ENCODE measurements around the gene MINDY3. TPM values are rescaled to one million over a fixed set of nuclear protein-coding genes. Genes with fewer than 3 reads are reported as not detected.

Gene MINDY3
- total RNA-seq, 2 donors from 2014 or later: 32.4 to 47.8 TPM

DNA sequence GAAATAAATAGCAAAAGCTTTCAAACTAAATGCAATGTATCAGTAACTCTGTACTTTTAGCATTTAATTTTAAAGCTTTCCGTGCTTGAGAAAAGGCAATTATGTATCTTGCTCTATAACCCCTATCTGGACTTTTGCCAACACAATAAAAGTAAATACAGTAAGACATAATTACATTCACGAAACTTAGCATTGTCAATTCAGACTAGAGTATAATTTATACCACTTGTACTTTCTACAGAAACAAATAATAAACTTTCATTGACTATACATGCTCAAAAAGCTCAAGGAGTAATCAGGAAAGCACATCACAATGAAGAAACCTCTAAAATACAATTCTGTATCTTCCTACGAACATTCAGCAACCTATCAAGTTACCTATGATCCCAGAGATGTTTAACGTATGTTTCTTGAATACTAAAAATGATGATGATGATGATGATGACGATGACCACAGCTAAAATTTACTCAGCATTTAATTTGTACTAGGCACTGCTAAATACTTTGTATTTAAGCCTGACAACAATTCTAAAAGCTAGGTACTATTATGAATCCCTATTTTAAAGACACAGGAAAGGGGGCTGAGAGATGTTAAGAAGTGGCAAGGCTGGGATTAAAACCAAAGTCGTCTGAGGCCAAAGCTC lies 44.9 kb downstream of the MINDY3 start:
- intact Hi-C loops (cut with DNase I): no loop called here
- DNase-seq (ENCODE audit: low spot score): no peak

GRCh38 chr10:15814565-15814964 lies 45.7 kb downstream of the MINDY3 start:
- no peak for DNase-seq (ENCODE audit: low spot score)
- intact Hi-C loops (cut with DNase I): no loop called here

- DNase-seq (ENCODE audit: low spot score): no peak
- intact Hi-C loops (cut with DNase I): no loop called here
These were observed 46.9 kb downstream of the MINDY3 start for GRCh38 chr10:15813415-15813814.

- DNase-seq (ENCODE audit: low spot score): no peak
- intact Hi-C loops (cut with DNase I): no loop called here
These were observed 50.9 kb downstream of the MINDY3 start for GRCh38 chr10:15809450-15809849.

- intact Hi-C loops (cut with DNase I): no loop called here
- DNase-seq (ENCODE audit: low spot score): no peak
These were observed 52.0 kb downstream of the MINDY3 start for GRCh38 chr10:15808204-15808797.

DNA sequence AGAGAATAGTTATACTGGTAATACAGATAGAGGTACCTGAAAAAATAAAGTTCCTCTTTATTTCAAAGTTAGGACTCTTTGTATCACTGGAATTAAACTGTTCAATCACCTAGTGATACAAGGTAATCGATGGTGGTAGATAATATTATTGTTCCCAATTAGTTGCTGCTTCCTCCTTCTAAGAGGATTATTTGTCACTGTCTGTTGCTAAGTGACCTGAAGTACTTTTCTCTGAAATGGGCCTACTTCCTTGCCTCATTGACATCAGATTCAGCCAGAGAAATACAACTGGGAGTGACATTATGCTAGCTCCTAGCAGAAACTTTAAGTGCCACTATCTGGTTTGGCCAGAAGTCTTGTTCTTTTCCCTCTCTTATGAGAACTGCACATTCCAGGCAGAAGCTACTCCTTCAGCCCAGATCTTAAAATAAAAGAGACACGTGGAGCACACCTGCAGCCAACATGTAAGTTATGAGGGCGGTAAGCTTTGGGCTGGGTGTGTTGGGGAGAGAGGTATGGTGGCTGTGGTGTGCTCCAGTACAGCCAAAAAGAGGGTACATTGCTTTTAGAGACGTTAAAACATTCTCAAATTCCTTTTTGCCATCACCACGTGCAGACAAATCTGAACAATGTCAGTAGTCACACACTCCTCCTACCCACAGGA lies 54.8 kb downstream of the MINDY3 start:
- DNase-seq (ENCODE audit: low spot score): no peak
- intact Hi-C loops (cut with DNase I): no loop called here

GRCh38 chr10:15804109-15804508 lies 56.2 kb downstream of the MINDY3 start:
- DNase-seq (ENCODE audit: low spot score): no peak
- intact Hi-C loops (cut with DNase I): no loop called here

- no peak for DNase-seq (ENCODE audit: low spot score)
- intact Hi-C loops (cut with DNase I): no loop called here
These were observed 57.8 kb downstream of the MINDY3 start for GRCh38 chr10:15802375-15802949.

GRCh38 chr10:15801641-15802040 lies 58.7 kb downstream of the MINDY3 start:
- DNase-seq (ENCODE audit: low spot score): no peak
- intact Hi-C loops (cut with DNase I): no loop called here

- DNase-seq (ENCODE audit: low spot score): no peak
- intact Hi-C loops (cut with DNase I): no loop called here
These were observed 59.2 kb downstream of the MINDY3 start for GRCh38 chr10:15801147-15801546.

DNA sequence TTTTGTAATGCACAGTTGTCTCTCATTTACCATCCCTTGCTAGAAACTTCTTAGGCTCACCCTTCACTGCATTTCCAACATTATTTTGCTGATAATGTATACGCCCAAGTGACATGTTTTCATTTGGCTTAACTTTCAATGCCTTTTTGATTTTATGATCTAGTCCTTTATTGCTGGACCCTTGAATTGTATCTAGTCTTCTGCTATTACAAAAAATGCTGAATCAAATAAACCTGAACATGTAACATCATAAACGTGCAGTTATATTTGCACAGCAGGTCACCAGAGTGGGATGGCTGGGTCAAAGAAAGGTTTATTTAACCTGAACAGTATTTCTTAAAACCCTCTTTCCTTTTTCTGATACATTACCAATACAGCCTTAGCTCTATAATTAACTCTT lies 63.0 kb downstream of the MINDY3 start:
- DNase-seq (ENCODE audit: low spot score): no peak
- intact Hi-C loops (cut with DNase I): no loop called here

GRCh38 chr10:15796762-15797161 lies 63.5 kb downstream of the MINDY3 start:
- intact Hi-C loops (cut with DNase I): no loop called here
- no peak for DNase-seq (ENCODE audit: low spot score)

- intact Hi-C loops (cut with DNase I): no loop called here
- no peak for DNase-seq (ENCODE audit: low spot score)
These were observed 64.1 kb downstream of the MINDY3 start for GRCh38 chr10:15796098-15796759.

DNA sequence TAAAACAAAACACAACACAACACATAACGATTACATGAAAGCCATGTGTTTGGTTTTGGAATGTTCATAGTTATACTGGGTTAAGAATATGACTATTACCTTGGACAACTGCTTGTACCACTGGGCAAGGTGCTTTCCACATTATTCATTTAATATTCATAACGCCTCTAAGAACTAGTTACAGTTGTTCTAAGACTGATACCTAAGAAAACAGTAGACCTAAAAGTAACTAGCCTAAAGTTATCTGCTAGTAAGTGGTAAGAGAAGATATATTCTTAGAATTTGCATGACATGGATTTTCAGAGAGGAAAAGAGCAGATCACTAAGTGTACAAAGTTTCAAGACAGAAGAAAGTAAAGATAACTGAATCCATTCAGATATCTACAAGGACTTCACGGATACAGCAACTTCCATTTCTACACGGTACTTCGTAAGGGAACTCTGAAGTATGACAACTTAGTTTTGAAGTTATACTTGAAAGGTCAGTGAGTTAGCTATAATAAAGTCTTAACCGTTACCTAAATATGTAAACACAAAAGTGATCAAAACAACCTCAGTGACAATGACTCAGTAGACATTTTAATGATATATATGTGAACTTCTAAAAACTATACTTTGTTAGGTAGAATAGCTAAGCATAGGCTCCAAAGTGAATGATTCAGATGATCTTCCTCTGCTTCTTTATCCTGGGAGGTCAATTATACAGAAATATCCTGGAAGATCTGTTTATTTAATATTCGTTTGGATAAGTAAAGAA lies 65.1 kb downstream of the MINDY3 start:
- DNase-seq (ENCODE audit: low spot score): no peak
- intact Hi-C loops (cut with DNase I): no loop called here

DNA sequence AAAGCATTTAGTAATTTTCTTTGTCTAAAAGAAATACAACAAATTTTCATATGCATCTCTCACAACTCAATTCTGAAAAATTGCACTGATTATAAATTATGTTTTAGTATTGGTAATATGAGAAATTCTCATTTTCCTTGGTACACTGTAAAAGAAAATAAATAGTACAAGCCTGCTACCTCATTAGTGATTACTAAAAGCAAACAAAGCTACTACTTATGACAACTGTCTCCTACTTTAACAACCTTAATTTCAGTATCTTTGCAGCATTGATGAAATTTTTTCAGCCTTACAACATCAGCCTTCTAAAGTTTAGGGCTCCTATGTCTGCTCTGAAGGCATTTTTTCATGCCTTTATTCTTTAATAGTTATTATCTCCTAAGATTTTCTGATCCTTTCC lies 65.7 kb downstream of the MINDY3 start:
- no peak for DNase-seq (ENCODE audit: low spot score)
- intact Hi-C loops (cut with DNase I): no loop called here

DNA sequence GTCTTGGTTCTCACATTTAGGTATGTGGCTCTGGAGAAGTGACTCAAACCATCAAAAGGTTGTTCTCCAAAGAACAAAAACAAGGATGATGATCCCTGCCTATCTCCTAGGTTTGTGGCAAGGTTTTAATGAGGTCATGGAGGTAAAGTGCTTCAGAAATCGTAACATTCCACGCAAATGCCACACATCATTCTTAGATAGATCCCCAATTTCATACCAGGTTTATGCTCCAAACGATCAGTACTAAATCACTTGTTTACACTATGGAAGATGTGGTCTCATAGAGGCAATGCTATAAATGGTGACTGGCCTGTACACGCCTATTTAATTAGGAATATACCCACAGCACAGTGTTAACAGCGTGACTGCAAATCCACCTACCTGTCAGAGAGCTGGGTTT lies 66.6 kb downstream of the MINDY3 start:
- intact Hi-C loops (cut with DNase I): no loop called here
- DNase-seq (ENCODE audit: low spot score): no peak

DNA sequence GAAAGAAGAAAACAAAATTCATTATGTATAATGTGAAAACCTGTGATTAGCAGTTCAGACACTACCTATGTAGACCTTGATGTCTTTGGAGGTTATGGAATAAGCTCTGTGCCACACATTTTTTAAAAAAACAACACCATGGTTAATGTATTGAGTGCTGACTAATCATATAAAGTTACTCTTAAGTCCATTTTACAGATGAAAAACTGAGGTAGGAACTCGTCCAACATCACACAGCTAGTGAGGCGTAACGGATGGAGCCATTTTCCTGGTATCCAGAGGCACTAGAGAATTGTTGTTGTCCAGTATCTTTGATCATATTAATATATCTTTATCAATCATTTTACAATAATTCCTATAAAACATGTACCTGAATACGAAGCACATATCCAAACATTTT lies 67.5 kb downstream of the MINDY3 start:
- DNase-seq (ENCODE audit: low spot score): no peak
- intact Hi-C loops (cut with DNase I): no loop called here

DNA sequence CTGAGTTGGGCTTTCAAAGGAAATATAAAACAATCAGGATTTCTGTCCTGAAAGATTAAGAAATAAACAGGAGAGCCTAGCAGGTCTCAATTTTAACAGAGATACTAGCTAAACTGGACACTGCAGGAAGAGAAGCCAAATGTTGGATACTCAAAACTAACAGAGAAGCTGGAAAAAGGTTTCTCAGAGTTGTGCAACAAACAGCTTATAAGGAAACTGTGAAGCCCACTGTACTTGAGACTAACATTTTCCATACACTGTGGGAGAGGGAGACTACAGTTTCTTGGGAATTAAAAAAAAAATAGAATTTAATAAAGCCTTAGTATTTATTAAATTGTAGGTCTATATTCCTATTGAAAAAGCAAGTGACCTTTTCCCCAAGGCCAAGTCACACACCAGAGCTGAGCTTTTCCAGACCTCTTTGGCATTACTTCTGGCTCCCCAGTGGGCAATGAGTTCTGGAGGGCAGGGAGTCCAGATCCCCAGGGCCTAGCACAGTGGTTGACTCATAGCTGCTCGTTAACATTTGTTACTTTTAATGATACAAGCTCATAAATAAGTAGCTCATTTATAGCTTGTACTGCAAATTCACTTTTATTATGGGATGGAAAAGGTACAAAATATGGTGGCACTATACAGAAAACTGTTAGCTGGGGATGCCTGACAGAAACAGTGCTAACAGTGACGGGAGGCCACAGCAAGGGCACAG lies 68.3 kb downstream of the MINDY3 start:
- intact Hi-C loops (cut with DNase I): no loop called here
- no peak for DNase-seq (ENCODE audit: low spot score)

Measured in posterior vena cava (tissue), 2 donors.